ENCODE data around the gene LSP1. TPM values are rescaled to one million over a fixed set of nuclear protein-coding genes. Genes with fewer than 3 reads are reported as not detected.

Gene LSP1
- total and polyA plus RNA-seq, 5 donors, result 7.6 to 18.3 (median 13.8) TPM

- 87% methylated on average over 4 of the region's 4 CpGs for WGBS
- Histone ChIP-seq H3K4me1 (ENCODE audit: control insufficient read depth, insufficient read depth, low read length) (peaks cover 6% of the 10 kb centered on the region), H3K9me3 (ENCODE audit: control insufficient read depth, low read length) (no peaks in the 10 kb centered on the region), H3K27ac (ENCODE audit: low read length) (no peak overlapping the region), H3K27me3 (ENCODE audit: control insufficient read depth, insufficient read depth) (no peaks in the 10 kb centered on the region), H3K4me3 (ENCODE audit: low read length) (no peak overlapping the region)
- ATAC-seq, result no peak
- intact Hi-C loops (cut with DNase I), result loop anchor here in 1 of 4 donors (10.0 kb wide), 1 partner anchor 56 kb away; the partner anchor contains the start of gene TNNT3
- DNase-seq, result peak in 2 of 3 donors; percentile 9 to 22
Measured at GRCh38 chr11:1859004-1859403, 6.1 kb downstream of the LSP1 start.

DNA sequence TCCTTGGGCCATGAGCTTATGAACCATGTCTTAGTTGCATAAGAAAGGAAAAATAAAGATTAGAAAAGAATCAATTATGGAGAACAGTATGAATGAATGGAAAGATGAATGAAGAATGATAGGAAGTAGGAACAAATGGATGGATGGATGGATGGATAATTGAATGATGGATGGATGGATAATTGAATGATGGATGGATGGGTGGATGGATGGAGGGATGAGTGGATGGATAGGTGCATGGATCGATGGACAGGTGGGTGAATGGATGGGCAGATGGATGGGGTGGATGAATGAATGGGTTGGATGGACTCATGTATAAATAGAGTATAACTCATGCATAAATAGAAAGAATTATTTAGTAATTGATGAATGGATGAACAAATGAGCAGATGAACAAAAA, 7.2 kb downstream of the LSP1 start:
- intact Hi-C loops (cut with DNase I), result no loop called here
- Histone ChIP-seq H3K9me3 (ENCODE audit: control insufficient read depth, low read length) (no peaks in the 10 kb centered on the region), H3K4me3 (ENCODE audit: low read length) (no peak overlapping the region), H3K27ac (ENCODE audit: low read length) (no peak overlapping the region), H3K4me1 (ENCODE audit: control insufficient read depth, insufficient read depth, low read length) (peaks cover 8% of the 10 kb centered on the region), H3K27me3 (ENCODE audit: control insufficient read depth, insufficient read depth) (no peaks in the 10 kb centered on the region)
- no peak for ATAC-seq
- WGBS, result 98% methylated on average over 1 of the region's 1 CpG
- no peak for DNase-seq

DNA sequence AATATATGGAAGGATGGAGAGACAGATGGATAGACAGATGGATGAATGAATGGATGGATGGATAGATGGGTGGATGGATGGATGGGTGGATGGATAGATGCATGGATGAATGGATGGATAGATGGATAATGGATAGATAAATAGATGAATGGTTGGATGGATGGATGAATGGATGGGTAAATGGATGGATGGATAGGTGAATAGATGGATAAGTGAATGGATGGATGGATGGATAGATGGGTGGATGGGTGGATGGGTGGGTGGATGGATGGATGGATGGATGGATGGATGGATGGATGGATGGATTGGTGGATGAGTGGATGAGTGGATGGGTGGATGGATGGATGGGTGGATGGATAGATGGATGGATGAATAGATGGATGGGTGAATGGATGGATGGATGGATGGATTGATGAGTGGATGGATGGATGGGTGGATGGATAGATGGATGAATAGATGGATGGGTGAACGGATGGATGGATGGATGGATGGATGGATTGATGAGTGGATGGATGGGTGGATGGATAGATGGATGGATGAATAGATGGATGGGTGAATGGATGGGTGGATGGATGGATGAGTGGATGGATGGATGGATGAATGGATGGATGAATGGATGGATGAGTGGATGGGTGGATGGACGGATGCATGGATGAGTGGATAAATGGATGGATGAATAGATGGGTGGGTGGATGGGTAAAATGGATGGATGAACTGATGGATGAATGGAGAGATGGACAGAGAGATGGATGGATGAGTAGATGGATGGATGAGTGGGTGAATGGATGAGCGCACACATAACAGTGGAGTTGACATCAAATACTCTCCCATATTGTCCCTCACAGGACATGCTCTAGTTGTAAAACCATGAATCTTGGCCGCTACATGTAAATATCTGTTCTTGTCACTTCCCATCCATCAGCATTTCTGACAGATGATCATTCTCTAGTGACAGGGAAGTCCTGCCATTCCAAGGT, 8.8 kb downstream of the LSP1 start:
- intact Hi-C loops (cut with DNase I), result no loop called here
- WGBS, result 95% methylated on average over 4 of the region's 4 CpGs
- H3K4me1 ChIP-seq (ENCODE audit: control insufficient read depth, insufficient read depth, low read length), result peaks cover 8% of the 10 kb centered on the region

GRCh38 chr11:1862588-1863351, 9.9 kb downstream of the LSP1 start:
- H3K27me3 ChIP-seq (ENCODE audit: control insufficient read depth, insufficient read depth), result no peaks in the 10 kb centered on the region
- WGBS, result 84% methylated on average over 14 of the region's 14 CpGs
- intact Hi-C loops (cut with DNase I), result no loop called here
- ATAC-seq (peak in 1 of 2 donors; percentile 4), DNase-seq (peak in 2 of 3 donors; percentile 10 to 55)
- H3K4me3 ChIP-seq (ENCODE audit: low read length), result no peak overlapping the region
- H3K27ac ChIP-seq (ENCODE audit: low read length), result no peak overlapping the region
- H3K4me1 ChIP-seq (ENCODE audit: control insufficient read depth, insufficient read depth, low read length), result peaks cover 8% of the 10 kb centered on the region
- H3K9me3 ChIP-seq (ENCODE audit: control insufficient read depth, low read length), result no peaks in the 10 kb centered on the region

More for the DNA sequence above, 8.8 kb downstream of the LSP1 start:
- Histone ChIP-seq H3K27ac (ENCODE audit: low read length) (no peak overlapping the region), H3K4me3 (ENCODE audit: low read length) (no peak overlapping the region), H3K9me3 (ENCODE audit: control insufficient read depth, low read length) (no peaks in the 10 kb centered on the region), H3K27me3 (ENCODE audit: control insufficient read depth, insufficient read depth) (no peaks in the 10 kb centered on the region)
- ATAC-seq (no peak), DNase-seq (no peak)

- ATAC-seq, result peak; percentile 90 to 93
- H3K27ac ChIP-seq (ENCODE audit: low read length), result peak overlapping the region; percentile 38
- no peaks in the 10 kb centered on the region for H3K27me3 ChIP-seq (ENCODE audit: control insufficient read depth, insufficient read depth)
- DNase-seq, result peak; percentile 91 to 96 (median 95)
- peaks cover 8% of the 10 kb centered on the region for H3K4me1 ChIP-seq (ENCODE audit: control insufficient read depth, insufficient read depth, low read length)
- H3K4me3 ChIP-seq (ENCODE audit: low read length), result no peak overlapping the region
- no peaks in the 10 kb centered on the region for H3K9me3 ChIP-seq (ENCODE audit: control insufficient read depth, low read length)
- 16% methylated on average over 27 of the region's 27 CpGs for WGBS
- intact Hi-C loops (cut with DNase I), result no loop called here
Measured at GRCh38 chr11:1863352-1864216, 10.7 kb downstream of the LSP1 start.

DNA sequence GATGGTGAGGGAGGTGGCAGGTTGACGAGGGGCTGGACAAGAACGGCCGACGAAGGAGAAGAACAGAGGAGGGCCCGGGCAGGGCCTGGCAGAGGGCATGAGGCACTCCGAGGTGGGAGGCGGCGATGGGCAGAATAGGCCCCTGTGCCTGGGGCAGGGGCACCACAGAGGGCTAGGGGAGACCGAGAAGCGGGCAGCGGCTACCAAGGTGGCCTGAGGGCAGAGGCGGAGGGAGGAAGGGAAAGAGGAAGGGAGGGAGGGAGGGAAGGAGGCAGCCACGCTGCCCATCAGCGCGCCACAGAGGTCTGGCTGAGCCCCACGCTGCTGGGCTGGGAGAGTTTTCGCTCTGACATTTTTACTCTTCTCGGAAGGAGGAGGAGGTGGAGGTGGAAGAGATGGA, 11.3 kb downstream of the LSP1 start:
- Histone ChIP-seq H3K27me3 (ENCODE audit: control insufficient read depth, insufficient read depth) (no peaks in the 10 kb centered on the region), H3K27ac (ENCODE audit: low read length) (no peak overlapping the region), H3K9me3 (ENCODE audit: control insufficient read depth, low read length) (no peaks in the 10 kb centered on the region), H3K4me3 (ENCODE audit: low read length) (no peak overlapping the region), H3K4me1 (ENCODE audit: control insufficient read depth, insufficient read depth, low read length) (peaks cover 8% of the 10 kb centered on the region)
- intact Hi-C loops (cut with DNase I), result no loop called here
- peak; percentile 28 to 72 (median 65) for DNase-seq
- WGBS, result 32% methylated on average over 18 of the region's 18 CpGs
- peak; percentile 2 to 11 for ATAC-seq

- no peaks in the 10 kb centered on the region for H3K27me3 ChIP-seq (ENCODE audit: control insufficient read depth, insufficient read depth)
- 72% methylated on average over 30 of the region's 30 CpGs for WGBS
- H3K9me3 ChIP-seq (ENCODE audit: control insufficient read depth, low read length), result no peaks in the 10 kb centered on the region
- intact Hi-C loops (cut with DNase I), result no loop called here
- H3K4me1 ChIP-seq (ENCODE audit: control insufficient read depth, insufficient read depth, low read length), result peaks cover 8% of the 10 kb centered on the region
- no peak overlapping the region for H3K4me3 ChIP-seq (ENCODE audit: low read length)
- ATAC-seq, result peak; percentile 2 to 4
- DNase-seq, result peak; percentile 39 to 81 (median 81)
- H3K27ac ChIP-seq (ENCODE audit: low read length), result peak overlapping the region; percentile 7
Measured at GRCh38 chr11:1864831-1865665, 12.2 kb downstream of the LSP1 start.

DNA sequence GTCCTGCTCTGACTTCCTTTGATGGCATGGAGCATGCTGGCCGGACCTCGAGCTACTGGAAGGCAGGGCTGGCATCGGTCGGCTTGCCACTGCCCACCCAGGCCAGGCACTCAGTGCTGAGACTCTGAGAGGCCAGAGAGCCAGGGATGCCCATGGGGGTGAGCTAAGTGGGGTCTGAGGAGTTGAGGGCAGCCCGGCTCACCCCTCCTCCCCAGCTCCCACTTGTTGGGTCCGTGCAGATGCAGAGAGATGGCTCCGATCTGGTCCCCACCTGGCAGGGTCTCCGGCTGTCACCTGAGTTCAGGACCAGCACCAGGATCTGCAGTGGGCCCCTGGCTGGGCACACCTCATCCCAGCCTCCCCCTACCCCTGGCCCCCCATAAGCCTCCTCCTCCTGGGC, 13.3 kb downstream of the LSP1 start:
- no peak overlapping the region for H3K27ac ChIP-seq (ENCODE audit: low read length)
- H3K9me3 ChIP-seq (ENCODE audit: control insufficient read depth, low read length), result no peaks in the 10 kb centered on the region
- H3K27me3 ChIP-seq (ENCODE audit: control insufficient read depth, insufficient read depth), result no peaks in the 10 kb centered on the region
- 89% methylated on average over 8 of the region's 8 CpGs for WGBS
- intact Hi-C loops (cut with DNase I), result no loop called here
- peak; percentile 8 to 51 (median 29) for DNase-seq
- no peak overlapping the region for H3K4me3 ChIP-seq (ENCODE audit: low read length)
- ATAC-seq, result no peak
- peaks cover 8% of the 10 kb centered on the region for H3K4me1 ChIP-seq (ENCODE audit: control insufficient read depth, insufficient read depth, low read length)

DNA sequence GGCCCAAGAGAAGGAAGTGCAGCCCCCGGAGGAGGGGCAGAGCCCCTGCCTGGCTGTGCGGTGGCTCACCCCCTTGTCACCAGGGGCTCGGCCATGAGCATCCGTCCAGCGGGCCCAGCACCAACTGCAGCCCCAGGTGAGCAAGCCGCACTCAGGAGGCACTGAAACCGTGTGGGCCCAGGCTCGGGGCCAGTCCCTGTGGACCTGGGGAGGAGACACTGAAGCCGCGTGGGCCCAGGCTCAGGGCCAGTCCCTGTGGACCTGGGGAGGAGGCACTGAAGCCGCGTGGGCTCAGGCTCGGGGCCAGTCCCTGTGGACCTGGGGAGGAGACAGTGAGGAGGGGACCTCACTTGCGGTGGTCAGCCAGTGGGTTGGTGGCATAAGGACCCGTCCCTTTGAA, 13.9 kb downstream of the LSP1 start:
- ATAC-seq (no peak), DNase-seq (peak; percentile 15 to 68 (median 55))
- H3K27me3 ChIP-seq (ENCODE audit: control insufficient read depth, insufficient read depth), result no peaks in the 10 kb centered on the region
- peaks cover 8% of the 10 kb centered on the region for H3K4me1 ChIP-seq (ENCODE audit: control insufficient read depth, insufficient read depth, low read length)
- H3K4me3 ChIP-seq (ENCODE audit: low read length), result no peak overlapping the region
- no peaks in the 10 kb centered on the region for H3K9me3 ChIP-seq (ENCODE audit: control insufficient read depth, low read length)
- intact Hi-C loops (cut with DNase I), result no loop called here
- 64% methylated on average over 15 of the region's 15 CpGs for WGBS
- H3K27ac ChIP-seq (ENCODE audit: low read length), result no peak overlapping the region

GRCh38 chr11:1867381-1867780, 14.5 kb downstream of the LSP1 start:
- no peaks in the 10 kb centered on the region for H3K27me3 ChIP-seq (ENCODE audit: control insufficient read depth, insufficient read depth)
- WGBS, result 72% methylated on average over 8 of the region's 8 CpGs
- no peak overlapping the region for H3K4me3 ChIP-seq (ENCODE audit: low read length)
- no peaks in the 10 kb centered on the region for H3K9me3 ChIP-seq (ENCODE audit: control insufficient read depth, low read length)
- intact Hi-C loops (cut with DNase I), result no loop called here
- H3K27ac ChIP-seq (ENCODE audit: low read length), result no peak overlapping the region
- DNase-seq (peak; percentile 9 to 40 (median 30)), ATAC-seq (no peak)
- peaks cover 8% of the 10 kb centered on the region for H3K4me1 ChIP-seq (ENCODE audit: control insufficient read depth, insufficient read depth, low read length)

Measured in right cardiac atrium (tissue), 5 donors.